GM19438 (cell line): ENCODE data around the gene RASA4B.
"Not testable (repeated sequence)": the region's sequence is repeated elsewhere in the genome, so short reads cannot be mapped to it uniquely, and the experiment has no call there.

ENCODE experiments used
- ATAC-seq: cut with Tn5 transposase; IDR thresholded peaks from one replicate; pipeline ENCODE4 v1.9.1; 2021; ENCODE audit warnings: low read depth; ENCODE audit not compliant: unreplicated experiment

The RASA4B gene

DNA sequence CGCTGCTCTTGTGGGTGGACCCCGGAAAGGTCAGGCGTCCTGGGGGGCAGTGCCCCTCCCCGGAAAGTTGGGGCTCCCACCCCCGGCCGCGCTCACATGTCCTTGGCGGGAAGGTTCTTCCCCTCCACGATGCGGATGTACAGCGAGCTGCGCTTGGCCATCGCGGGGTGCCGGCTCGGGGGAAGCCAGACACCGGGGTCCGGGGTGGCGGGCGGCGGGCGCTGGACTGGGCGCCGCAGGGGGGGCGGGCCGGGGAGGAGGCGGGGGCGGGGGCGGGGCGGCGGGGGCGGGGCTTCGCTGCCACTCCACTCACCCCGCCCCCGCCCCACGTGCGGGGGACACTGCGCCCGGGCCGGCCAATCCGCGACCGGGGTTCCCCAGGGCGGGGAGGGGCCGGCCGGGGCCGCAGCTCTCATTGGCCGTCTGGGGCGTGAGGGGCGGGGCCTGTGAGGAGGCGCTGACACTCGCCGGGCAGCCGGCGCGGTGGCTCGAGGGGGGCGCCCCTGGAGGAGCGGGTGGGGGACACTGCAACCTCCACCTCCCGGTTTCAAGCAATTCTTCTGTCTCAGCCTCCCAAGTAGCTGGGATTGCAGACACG is at the start of gene RASA4B:
Gene RASA4B, minus strand, starts transcription at position 228 of the 598 bp plus-strand sequence. Its CDS starts 67 bp downstream, at position 161.
- peak; percentile 41 for ATAC-seq

DNA sequence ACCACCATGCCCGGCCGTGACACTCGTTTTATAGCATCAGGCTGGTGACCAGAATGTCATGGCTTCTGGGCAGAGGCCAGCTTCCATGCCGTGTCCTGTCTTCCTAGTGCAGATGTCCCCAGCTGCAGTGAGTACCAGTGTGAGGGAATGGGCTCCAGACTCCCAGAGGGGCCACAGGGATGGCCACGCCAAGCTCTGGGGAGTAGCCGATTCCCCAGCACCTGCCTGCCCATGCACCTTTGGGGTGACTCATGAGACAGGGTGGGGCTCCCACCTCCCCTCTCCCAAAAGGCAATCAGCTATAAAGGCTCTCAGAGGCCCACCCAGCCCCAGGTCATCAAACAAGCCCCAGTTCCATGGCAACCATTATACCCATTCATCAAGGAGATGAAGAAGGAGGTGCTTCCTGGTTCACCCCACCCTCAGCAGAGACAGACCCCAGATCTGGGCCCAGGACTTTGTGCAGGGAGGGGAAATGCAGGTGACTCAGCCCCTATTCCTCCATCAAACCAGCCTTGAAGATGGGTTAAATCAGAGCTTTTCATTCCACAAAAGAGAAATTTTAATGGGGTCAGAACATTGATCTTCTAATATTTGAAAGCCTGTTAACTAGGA is 33.3 kb upstream of the RASA4B start, which contains the start of gene SPDYE2:
Gene SPDYE2, plus strand, starts transcription at position 419 of the 615 bp plus-strand sequence. CDS start 2,030 bp downstream, outside the sequence.
- not testable (repeated sequence) for ATAC-seq

DNA sequence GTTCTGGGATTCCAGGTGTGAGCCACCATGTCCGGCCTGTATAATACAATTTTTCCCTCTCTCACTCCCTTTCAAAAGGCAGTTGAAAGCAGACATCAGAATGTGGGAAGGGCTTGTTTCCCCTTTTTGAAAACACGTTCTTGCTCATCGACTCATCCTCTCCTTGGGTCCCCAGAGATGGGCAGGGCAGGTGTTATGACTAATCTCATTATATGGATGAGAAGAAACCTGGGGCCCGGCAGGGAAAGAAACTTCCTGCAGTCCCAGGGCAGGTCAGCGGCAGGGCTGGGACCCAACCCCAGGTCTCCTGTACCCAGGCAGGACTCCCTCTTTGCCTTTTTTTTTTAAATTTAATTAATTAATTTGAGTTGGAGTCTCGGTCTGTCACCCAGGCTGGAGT is 28.8 kb upstream of the RASA4B start:
- peak; percentile 82 for ATAC-seq

DNA sequence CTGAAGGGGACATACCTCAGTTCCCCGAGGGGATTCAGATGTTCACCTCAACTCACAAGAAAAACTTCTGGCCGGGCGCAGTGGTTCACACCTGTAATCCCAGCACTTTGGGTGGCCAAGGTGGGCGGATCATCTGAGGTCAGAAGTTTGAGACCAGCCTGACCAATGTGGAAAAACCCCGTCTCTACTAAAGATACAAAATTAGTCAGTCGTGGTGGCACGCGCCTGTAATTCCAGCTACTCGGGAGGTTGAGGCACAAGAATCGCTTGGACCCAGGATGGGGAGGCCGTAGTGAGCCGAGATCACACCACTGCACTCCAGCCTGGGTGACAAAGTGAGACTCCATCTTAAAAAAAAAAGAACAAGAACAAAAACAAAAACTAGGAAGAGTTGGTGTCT is 27.7 kb upstream of the RASA4B start:
- ATAC-seq, result not testable (repeated sequence)

DNA sequence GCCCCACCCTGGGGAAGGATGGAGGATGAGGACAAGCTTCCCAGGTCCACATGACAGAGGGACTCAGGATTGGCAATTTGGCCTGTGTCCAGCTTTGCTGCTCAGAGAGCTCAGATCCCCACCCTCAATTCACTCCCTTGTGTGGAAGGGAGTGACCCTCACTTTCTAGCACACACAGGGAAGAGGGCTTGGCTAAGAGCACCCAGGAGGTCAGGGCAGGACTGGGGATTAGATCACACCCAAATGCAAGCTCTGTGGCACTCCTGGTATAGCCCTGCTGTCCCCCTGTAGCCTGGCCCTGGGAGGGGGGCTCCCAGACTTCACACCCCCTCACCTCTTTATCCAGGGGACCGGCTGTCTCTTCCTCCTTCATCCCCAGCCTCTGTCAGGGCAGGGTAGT is 26.8 kb upstream of the RASA4B start:
- not testable (repeated sequence) for ATAC-seq

DNA sequence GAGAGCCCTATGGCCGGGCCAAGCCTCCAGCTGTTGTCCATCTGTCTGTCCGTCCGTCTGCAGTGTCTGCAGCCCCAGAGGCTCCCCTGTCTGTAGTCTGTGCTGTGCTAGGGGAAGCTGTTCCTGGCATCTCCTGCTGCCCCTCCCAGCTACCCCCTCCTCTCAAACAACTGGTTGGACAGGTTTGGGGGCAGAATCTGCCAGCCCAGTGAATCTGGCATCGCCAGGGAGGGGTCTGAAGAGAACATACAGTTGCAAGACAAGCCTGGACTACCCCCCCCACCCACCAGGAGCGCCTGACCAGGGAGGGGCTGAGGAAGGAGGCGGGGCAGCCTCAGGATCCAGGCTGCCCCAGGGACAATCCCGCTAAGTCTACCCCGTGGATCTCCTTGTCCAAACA is 26.0 kb upstream of the RASA4B start, which contains the start of gene UPK3BL2:
Gene UPK3BL2, minus strand, starts transcription at position 101 of the 400 bp plus-strand sequence. Its CDS starts 60 bp downstream, at position 41.
- not testable (repeated sequence) for ATAC-seq

DNA sequence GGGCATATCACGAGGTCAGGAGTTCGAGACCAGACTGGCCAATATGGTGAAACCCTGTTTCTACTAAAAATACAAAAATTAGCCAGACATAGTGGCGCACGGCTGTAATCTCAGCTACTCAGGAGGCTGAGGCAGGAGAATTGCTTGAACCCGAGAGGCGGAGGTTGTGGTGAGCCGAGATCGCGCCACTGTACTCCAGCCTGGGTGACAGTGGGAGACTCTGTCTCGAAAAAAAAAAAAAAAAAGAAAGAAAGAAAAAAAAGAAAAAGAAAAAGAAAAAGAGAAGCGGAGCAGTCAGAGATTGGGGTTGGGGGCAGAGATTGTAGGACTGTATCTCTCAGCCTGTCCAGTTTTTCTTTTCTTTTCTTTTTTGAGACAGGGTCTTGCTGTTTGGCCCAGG is 25.2 kb upstream of the RASA4B start:
- ATAC-seq, result not testable (repeated sequence)

DNA sequence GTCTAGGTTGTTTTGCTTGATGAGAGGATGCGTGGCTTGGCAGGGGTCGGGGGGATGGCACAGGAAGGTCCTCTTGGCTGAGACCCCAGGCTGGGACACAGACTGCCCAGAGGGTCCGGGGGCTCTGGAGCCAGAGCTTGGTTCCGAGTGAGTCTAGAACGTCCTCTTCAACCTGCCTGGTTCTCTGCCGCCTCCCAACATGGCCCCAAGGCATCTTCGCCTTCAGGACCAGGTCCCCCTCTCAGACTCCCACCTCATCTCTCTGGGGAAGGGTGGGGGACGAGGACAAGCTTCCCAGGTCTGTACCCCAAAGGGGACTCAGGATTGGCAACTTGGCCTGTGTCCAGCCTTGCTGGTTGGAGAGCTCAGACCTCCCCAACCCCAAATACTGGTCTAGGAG is 24.5 kb upstream of the RASA4B start:
- not testable (repeated sequence) for ATAC-seq

DNA sequence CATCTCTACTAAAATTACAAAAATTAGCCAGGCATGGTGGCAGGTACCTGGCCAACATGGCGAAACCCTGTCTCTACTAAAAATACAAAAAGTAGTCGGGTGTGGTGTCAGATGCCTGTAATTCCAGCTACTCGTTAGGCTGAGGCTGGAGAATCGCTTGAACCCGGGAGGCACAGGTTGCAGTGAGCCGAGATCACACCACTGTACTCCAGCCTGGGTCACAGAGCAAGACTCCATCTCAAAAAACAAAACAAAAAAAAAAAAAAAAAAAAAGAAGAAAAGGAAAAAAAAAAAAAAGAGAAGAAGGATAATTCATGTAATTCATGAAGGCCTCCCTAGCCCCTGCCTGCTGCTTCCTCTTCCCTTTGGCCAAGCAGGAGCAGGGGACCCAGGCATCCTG is 23.0 kb upstream of the RASA4B start:
- ATAC-seq, result not testable (repeated sequence)

DNA sequence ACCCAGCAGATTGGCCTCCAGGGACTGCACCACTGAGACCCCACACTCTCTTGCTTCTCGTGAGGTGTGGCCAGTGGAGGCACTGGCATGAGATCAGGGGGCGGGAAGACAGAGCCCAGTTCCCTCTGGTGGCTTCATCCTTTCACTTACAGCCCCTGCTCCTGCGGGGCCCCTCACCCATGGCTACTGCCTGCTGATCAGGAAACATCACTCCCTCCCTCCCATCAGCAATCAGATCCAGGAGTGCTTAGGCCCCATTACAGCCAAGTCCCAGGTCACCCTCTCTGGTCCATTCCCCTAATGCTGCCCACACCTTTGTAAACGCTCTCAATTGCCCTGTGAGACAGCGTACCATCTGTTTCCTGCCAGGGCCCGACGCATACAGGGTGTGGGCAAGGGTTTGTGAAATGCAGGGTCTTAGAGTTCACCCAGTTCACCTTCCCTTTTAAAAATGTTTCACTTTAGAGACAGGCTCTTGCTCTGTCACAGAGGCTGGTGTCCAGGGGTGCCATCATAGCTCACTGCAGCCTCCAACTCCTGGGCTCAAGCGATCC is 17.6 kb upstream of the RASA4B start:
- ATAC-seq, result not testable (repeated sequence)

DNA sequence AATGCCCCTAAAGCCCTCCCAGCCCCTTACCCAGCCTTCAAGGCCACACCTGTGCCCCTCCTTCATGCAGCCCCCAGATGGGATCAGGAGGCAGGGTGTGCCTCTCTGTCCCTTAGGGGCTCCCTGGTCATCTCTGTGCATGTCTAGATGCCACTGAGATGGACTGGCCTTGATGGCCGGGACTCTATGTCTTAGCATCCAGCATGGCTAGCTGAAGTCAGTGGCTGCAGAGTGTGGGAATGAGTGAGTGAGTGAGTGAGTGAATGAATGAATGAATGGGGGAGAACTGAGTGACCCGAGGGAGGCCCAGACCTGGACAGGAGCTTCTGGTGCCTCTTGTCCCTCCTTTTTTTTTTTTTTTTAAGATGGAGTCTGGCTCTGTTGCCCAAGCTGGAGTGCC is 14.6 kb upstream of the RASA4B start:
- ATAC-seq, result not testable (repeated sequence)

DNA sequence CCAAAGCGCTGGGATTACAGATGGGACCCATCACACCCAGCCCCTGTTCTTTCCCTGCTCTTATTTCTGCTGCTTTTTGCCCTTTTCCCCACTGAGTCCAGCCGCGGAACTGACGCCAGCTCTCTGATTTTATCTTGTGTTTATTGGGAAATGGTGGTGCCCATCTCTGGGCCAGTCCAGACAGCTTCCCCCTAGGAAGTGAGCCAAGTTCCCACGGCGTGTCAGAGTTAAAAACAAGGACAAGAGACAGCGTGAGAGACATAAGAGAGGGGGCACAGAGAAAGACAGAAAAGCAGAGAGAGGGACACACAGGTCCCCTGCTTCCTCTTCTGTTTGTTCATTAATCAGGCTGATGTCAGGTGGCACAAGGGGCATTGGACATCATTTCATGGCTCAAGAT is 14.0 kb upstream of the RASA4B start:
- not testable (repeated sequence) for ATAC-seq

DNA sequence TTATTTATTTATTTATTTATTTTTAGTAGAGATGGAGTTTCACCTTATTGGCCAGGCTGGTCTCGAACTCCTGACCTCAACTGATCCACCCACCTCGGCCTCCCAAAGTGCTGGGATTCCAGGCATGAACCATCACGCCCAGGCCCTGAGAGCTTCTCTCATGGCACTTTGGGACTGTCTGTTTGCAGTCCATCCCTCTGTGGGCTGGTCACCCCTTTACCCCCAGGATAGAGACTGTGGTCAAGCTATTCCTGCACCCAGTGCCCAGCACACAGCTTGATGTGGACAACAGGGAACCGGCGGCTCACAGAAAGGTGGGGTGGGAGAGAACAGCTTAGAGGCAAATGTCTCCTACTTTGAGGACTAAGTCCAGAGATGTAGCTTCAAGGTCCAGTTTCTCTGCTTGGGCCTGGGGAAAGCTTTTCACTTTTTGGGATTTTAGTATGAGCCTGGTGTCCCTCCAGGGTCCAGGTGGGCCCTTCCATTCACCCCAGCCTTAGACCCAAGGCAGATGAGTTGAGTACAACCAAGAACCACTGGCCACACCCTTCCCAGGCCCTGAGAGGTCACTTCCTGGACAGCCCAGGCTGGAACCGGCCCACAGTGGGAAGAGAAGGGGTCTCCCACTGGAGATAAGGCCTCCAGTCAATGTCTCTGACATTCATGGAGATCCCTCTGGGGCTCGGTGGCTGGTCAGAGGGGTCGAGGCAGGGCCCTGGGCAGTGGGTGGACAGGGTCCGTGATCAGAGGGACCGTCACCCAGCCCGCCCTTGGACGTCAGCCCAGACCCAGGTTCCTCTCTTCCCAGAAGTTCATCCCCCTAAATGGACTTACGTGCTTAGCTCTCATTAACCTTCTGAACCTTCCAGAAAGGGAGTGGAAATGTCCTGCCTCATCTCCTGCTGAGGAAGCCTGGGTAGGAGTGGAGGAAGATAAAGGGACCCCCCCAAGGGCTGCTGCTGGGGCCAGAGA is 10.5 kb upstream of the RASA4B start:
- ATAC-seq, result not testable (repeated sequence)

DNA sequence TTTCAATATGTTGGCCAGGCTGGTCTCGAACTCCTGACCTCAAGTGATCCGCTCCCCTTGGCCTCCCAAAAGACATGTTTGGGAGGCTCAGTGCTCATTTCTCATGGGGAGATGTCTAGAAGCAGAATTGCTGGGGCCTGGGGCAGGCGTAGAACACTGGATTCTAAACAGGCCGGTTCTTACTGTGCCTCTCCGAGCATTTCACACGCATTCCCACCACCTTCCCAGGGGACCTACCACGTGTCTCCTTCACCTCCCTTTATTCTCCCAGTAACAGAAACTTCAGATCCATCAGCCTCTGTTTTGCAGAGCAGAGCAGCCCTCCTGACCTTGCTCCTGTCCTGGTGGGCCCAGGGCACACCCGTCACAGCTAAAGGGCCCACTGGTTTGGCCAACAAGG is 9.6 kb upstream of the RASA4B start:
- ATAC-seq, result not testable (repeated sequence)

DNA sequence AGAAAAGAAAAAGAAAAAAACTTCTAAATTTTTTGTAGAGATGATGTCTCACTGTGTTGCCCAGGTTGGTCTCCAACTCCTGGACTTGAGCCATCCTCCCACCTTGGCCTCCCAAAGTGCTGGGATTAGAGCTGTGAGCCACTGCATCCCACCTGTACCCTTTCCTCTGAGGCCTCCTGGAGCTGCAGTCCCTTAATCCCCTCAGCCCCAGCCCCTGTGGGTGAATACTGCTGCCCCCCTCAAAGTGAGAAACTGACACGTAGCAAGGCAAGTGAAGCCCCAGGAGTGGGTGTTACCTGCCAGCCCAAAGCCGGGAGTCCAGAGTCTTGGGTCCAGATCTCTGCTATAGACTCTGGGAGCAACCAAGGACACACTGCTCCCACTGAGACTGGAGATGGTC is 7.2 kb upstream of the RASA4B start:
- not testable (repeated sequence) for ATAC-seq

DNA sequence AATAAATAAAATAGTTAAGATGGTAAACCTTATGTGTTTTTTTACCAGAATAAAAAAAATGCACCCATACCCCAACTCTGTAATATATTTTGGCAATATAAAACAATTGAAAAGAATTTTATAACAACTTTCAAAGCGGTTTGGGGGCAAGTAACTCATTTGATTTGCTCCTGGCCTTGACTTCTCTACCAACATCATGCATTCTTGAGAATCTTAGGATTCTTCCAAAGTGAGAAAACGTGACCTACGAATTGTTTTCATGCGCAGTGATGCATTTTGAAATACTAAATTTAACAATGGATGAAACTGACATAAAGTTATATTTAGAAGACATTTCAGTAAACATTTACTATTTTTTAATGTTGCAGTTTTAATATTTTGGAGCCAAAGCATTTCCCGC is 3.2 kb upstream of the RASA4B start:
- ATAC-seq, result not testable (repeated sequence)

DNA sequence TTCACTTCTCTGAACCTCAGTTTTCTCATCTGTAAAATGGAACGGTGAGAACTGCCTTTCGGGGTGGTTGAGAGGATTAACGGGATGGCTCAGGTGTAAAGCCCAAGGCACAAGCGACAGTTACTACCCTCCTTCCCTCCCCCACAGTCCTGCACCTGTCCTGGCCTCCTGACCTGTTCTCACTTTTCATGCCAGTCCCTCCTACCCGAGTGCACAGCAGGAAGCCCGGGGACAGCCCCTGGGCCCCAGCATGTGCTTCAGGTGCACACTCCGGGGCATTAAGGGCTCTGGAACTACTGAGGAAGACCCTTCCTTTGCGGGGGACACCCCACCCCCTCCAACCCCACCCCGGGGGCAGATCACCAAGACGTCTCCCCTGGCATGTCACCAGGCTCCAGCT is 626 bp downstream of the RASA4B start:
- ATAC-seq, result not testable (repeated sequence)

DNA sequence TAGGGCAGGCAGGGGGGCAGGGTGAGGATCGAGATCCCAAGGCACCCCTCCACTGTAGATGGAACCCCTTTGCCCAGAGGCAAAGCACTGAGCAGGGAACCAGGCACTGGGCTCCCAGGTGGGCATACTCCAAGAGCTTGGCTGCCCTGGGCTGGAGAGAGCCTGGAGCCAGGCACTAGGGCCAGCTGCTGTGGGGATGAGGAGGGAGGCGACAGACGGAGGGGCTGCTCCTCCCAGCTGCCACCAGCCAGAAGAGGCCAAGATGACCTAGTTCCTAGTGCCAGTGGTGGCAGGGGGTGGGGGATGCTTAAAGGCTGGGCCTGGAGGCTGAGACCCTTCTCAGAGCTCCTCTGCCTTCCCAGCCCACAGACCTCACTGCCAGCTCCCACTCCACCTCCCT is 1.7 kb downstream of the RASA4B start:
- not testable (repeated sequence) for ATAC-seq

DNA sequence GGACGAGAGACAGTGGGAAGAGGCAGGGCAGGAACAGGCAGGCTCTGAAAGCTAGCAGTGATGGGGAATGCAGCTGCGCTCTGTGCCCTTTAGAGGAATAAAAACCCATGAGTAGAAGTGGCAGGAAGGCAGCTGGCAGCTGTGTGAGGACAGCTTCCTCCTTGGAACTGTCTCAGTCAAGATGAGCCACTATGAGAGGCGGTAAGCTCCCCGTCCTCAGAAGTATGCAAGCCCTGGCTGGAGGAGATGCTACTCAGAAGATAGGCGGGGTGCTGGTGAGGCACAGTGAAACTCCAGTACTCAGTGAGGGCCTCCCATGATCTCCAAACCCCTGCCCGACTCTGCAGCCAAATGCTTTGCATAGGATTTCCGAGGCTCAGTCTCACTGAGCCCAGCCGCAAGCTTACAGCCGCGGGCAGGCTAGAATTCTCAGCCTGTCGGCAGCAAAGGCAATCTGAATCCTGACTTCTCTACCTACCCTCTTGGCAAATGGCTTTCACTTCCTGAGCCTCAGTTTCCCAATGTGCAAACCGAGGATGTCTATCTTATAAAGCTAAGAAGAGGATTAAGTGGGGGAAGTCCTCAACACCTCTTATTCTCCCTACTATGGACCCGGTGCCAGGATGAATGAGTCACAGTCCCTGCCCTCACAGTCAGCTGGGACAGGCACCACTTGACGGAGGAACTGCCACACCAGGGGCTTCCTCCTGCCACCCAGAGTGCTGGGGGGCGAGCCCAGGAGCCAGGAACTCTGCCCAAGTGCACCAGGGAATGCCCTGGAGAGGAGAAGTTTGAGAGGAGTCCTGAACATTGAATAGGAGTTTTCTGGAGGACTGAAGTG is 2.5 kb downstream of the RASA4B start:
- peak; percentile 70 for ATAC-seq
